GM21360 (cell line): ENCODE measurements around the gene KLRC4.
"Not testable (repeated sequence)": the region's sequence is repeated elsewhere in the genome, so short reads cannot be mapped to it uniquely, and the experiment has no call there.

Experiments used
- ATAC-seq: cut with Tn5 transposase; IDR thresholded peaks from one replicate; pipeline ENCODE4 v1.9.1; 2021; ENCODE audit warnings: mild to moderate bottlenecking, moderate library complexity; ENCODE audit not compliant: unreplicated experiment

The KLRC4 gene

GRCh38 chr12:10398168-10398567, 11.4 kb downstream of the KLRC4 start:
- ATAC-seq, result no peak

GRCh38 chr12:10397296-10397695, 12.3 kb downstream of the KLRC4 start:
- no peak for ATAC-seq

- ATAC-seq, result not testable (repeated sequence)
These were observed 13.4 kb downstream of the KLRC4 start for GRCh38 chr12:10396176-10396575.

GRCh38 chr12:10395390-10395998, 14.1 kb downstream of the KLRC4 start:
- peak; percentile 77 for ATAC-seq

- not testable (repeated sequence) for ATAC-seq
These were observed 14.9 kb downstream of the KLRC4 start for GRCh38 chr12:10394531-10395152.

GRCh38 chr12:10393291-10393690, 16.3 kb downstream of the KLRC4 start:
- ATAC-seq, result no peak

- no peak for ATAC-seq
These were observed 17.1 kb downstream of the KLRC4 start for GRCh38 chr12:10392394-10392930.

- not testable (repeated sequence) for ATAC-seq
These were observed 18.6 kb downstream of the KLRC4 start for GRCh38 chr12:10390991-10391390.

GRCh38 chr12:10389904-10390303, 19.7 kb downstream of the KLRC4 start, which contains the start of gene KLRK1:
Gene KLRK1 (minus strand): TSS chr12:10390041. CDS start chr12:10388810, 1,231 bp downstream.
- no peak for ATAC-seq

- no peak for ATAC-seq
These were observed 20.7 kb downstream of the KLRC4 start for GRCh38 chr12:10388624-10389413.

- ATAC-seq, result not testable (repeated sequence)
These were observed 22.1 kb downstream of the KLRC4 start for GRCh38 chr12:10387498-10387897.

GRCh38 chr12:10386857-10387256, 22.7 kb downstream of the KLRC4 start:
- ATAC-seq, result no peak

GRCh38 chr12:10385166-10385613, 24.4 kb downstream of the KLRC4 start:
- ATAC-seq, result no peak

- no peak for ATAC-seq
These were observed 25.4 kb downstream of the KLRC4 start for GRCh38 chr12:10384191-10384590.

- no peak for ATAC-seq
These were observed 27.5 kb downstream of the KLRC4 start for GRCh38 chr12:10381928-10382628.

GRCh38 chr12:10378737-10379136, 30.8 kb downstream of the KLRC4 start:
- not testable (repeated sequence) for ATAC-seq

- no peak for ATAC-seq
These were observed 34.9 kb downstream of the KLRC4 start for GRCh38 chr12:10374624-10375018.

- ATAC-seq, result no peak
These were observed 37.0 kb downstream of the KLRC4 start for GRCh38 chr12:10372559-10372958.

GRCh38 chr12:10371893-10372535, 37.5 kb downstream of the KLRC4 start:
- ATAC-seq, result not testable (repeated sequence)
